ENCODE results near the gene FIBCD1.

Gene FIBCD1

GRCh38 chr9:130920233-130920632 lies 18.8 kb downstream of the FIBCD1 start:
- Histone ChIP-seq H3K79me2 (ENCODE audit: insufficient read depth, low read length) (no peaks in the 10 kb centered on the region), H3F3A (ENCODE audit: insufficient read depth, low read length) (no peaks in the 10 kb centered on the region), H3K27me3 (ENCODE audit: insufficient read depth, low read length) (no peaks in the 10 kb centered on the region; the same call in 1 of the 2 replicates), H3K4me2 (ENCODE audit: low read length) (no peak overlapping the region), H3K27ac (ENCODE audit: low read depth, low read length, poor library complexity, severe bottlenecking) (no peak overlapping the region), H3K9me3 (ENCODE audit: low read length) (no peaks in the 10 kb centered on the region), H3K36me3 (ENCODE audit: insufficient read depth, low read length) (no peaks in the 10 kb centered on the region), H3K9ac (ENCODE audit: low read length) (no peak overlapping the region), H3K9me2 (ENCODE audit: low read depth, low read length) (no peaks in the 10 kb centered on the region), H3K4me3 (ENCODE audit: low read depth, low read length, poor library complexity, severe bottlenecking) (no peak overlapping the region), H3K4me1 (ENCODE audit: insufficient read depth, low read length, severe bottlenecking) (no peaks in the 10 kb centered on the region), H2AFZ (ENCODE audit: low read length) (no peak overlapping the region), H4K20me1 (ENCODE audit: insufficient read depth, low read length) (no peaks in the 10 kb centered on the region)
- TF ChIP-seq EZH2 (IDR thresholded peaks at IDR 0.05; ENCODE audit: borderline replicate concordance, low read length) = no peak
- TF ChIP-seq CTCF (IDR thresholded peaks at IDR 0.05; ENCODE audit: low read length) = no peak

GRCh38 chr9:130919559-130920145 lies 19.4 kb downstream of the FIBCD1 start:
- no peak overlapping the region for H3K4me3 ChIP-seq (ENCODE audit: low read depth, low read length, poor library complexity, severe bottlenecking)
- no peak overlapping the region for H3K27ac ChIP-seq (ENCODE audit: low read depth, low read length, poor library complexity, severe bottlenecking)
- TF ChIP-seq CTCF (IDR thresholded peaks at IDR 0.05; ENCODE audit: low read length) (no peak), EZH2 (IDR thresholded peaks at IDR 0.05; ENCODE audit: borderline replicate concordance, low read length) (no peak)
- H3K79me2 ChIP-seq (ENCODE audit: insufficient read depth, low read length) = no peaks in the 10 kb centered on the region
- no peaks in the 10 kb centered on the region for H3K4me1 ChIP-seq (ENCODE audit: insufficient read depth, low read length, severe bottlenecking)
- H3K27me3 ChIP-seq (ENCODE audit: insufficient read depth, low read length) = no peaks in the 10 kb centered on the region; the same call in 1 of the 2 replicates
- no peak overlapping the region for H3K4me2 ChIP-seq (ENCODE audit: low read length)
- H2AFZ ChIP-seq (ENCODE audit: low read length) = no peak overlapping the region
- no peaks in the 10 kb centered on the region for H3F3A ChIP-seq (ENCODE audit: insufficient read depth, low read length)
- no peaks in the 10 kb centered on the region for H4K20me1 ChIP-seq (ENCODE audit: insufficient read depth, low read length)
- no peaks in the 10 kb centered on the region for H3K9me2 ChIP-seq (ENCODE audit: low read depth, low read length)
- no peak overlapping the region for H3K9ac ChIP-seq (ENCODE audit: low read length)
- H3K36me3 ChIP-seq (ENCODE audit: insufficient read depth, low read length) = no peaks in the 10 kb centered on the region
- H3K9me3 ChIP-seq (ENCODE audit: low read length) = no peaks in the 10 kb centered on the region

GRCh38 chr9:130918826-130919558 lies 20.1 kb downstream of the FIBCD1 start:
- no peaks in the 10 kb centered on the region for H3K9me3 ChIP-seq (ENCODE audit: low read length)
- no peak overlapping the region for H2AFZ ChIP-seq (ENCODE audit: low read length)
- H3K79me2 ChIP-seq (ENCODE audit: insufficient read depth, low read length) = no peaks in the 10 kb centered on the region
- TF ChIP-seq EZH2 (IDR thresholded peaks at IDR 0.05; ENCODE audit: borderline replicate concordance, low read length) = no peak
- no peak for TF ChIP-seq CTCF (IDR thresholded peaks at IDR 0.05; ENCODE audit: low read length)
- no peaks in the 10 kb centered on the region for H3F3A ChIP-seq (ENCODE audit: insufficient read depth, low read length)
- H3K9me2 ChIP-seq (ENCODE audit: low read depth, low read length) = no peaks in the 10 kb centered on the region
- no peak overlapping the region for H3K27ac ChIP-seq (ENCODE audit: low read depth, low read length, poor library complexity, severe bottlenecking)
- H3K36me3 ChIP-seq (ENCODE audit: insufficient read depth, low read length) = no peaks in the 10 kb centered on the region
- H3K9ac ChIP-seq (ENCODE audit: low read length) = no peak overlapping the region
- no peak overlapping the region for H3K4me3 ChIP-seq (ENCODE audit: low read depth, low read length, poor library complexity, severe bottlenecking)
- H4K20me1 ChIP-seq (ENCODE audit: insufficient read depth, low read length) = no peaks in the 10 kb centered on the region
- H3K4me1 ChIP-seq (ENCODE audit: insufficient read depth, low read length, severe bottlenecking) = no peaks in the 10 kb centered on the region
- peaks cover 2% of the 10 kb centered on the region; the same call in 1 of the 2 replicates for H3K27me3 ChIP-seq (ENCODE audit: insufficient read depth, low read length)
- H3K4me2 ChIP-seq (ENCODE audit: low read length) = no peak overlapping the region
